Right ventricle myocardium inferior (tissue), 1 donor: ENCODE results near the gene TWIST2. TPM values are rescaled to one million over a fixed set of nuclear protein-coding genes. Genes with fewer than 3 reads are reported as not detected.

Experiments used
- ATAC-seq: fragments of 200-7000 bp; cut with Tn5 transposase; one replicate; pipeline ENCODE4 v1.9.1; 2020; ENCODE audit warnings: mild to moderate bottlenecking, moderate library complexity
- DNase-seq: peaks from one replicate; pipeline ENCODE4 v3.0.0; 2021; ENCODE audit errors: missing footprints
- intact Hi-C: fragments of 100-400 bp; cut with DNase I; formaldehyde crosslinking; loops from one replicate; pipeline ENCODE4 v1.11.0; 2022
- total RNA-seq: library from RNA; stranded (reverse); fragmentation: NEBNext Ultra II Directional; extraction: Animal tissue kit (Norgen Biotek cat#: 25700); gene quantifications from one replicate; pipeline ENCODE4 v1.2.1, GENCODE V29; 2021
- donor health status: DM: no; HTN: yes; CAD: no; lungs with severe emphysema.

The TWIST2 gene
- total RNA-seq, 1 donor from 2014 or later: 2.6 TPM

- ATAC-seq (peak; percentile 89), DNase-seq (peak; percentile 85)
- intact Hi-C loops: no loop called here
Observed at GRCh38 chr2:238895891-238896600, 48.2 kb downstream of the TWIST2 start.

GRCh38 chr2:238896641-238897040 lies 48.8 kb downstream of the TWIST2 start:
- intact Hi-C loops: no loop called here
- no peak for DNase-seq
- no peak for ATAC-seq

- intact Hi-C loops: no loop called here
- no peak for ATAC-seq
- no peak for DNase-seq
Observed at GRCh38 chr2:238897122-238897880, 49.4 kb downstream of the TWIST2 start.

- no peak for DNase-seq
- intact Hi-C loops: no loop called here
- no peak for ATAC-seq
Observed at GRCh38 chr2:238897911-238898311, 50.0 kb downstream of the TWIST2 start.

- DNase-seq (no peak), ATAC-seq (no peak)
- intact Hi-C loops: no loop called here
Observed at GRCh38 chr2:238898534-238899281, 50.8 kb downstream of the TWIST2 start.

GRCh38 chr2:238899386-238899785 lies 51.5 kb downstream of the TWIST2 start:
- ATAC-seq (no peak), DNase-seq (no peak)
- intact Hi-C loops: no loop called here

GRCh38 chr2:238900511-238900910 lies 52.6 kb downstream of the TWIST2 start:
- no peak for DNase-seq
- intact Hi-C loops: no loop called here

GRCh38 chr2:238901461-238902057 lies 53.7 kb downstream of the TWIST2 start:
- ATAC-seq: no peak
- intact Hi-C loops: no loop called here
- DNase-seq: no peak

More at GRCh38 chr2:238900511-238900910, 52.6 kb downstream of the TWIST2 start:
- ATAC-seq: no peak

GRCh38 chr2:238902285-238902684 lies 54.4 kb downstream of the TWIST2 start:
- intact Hi-C loops: no loop called here
- DNase-seq (no peak), ATAC-seq (no peak)

- ATAC-seq: no peak
- intact Hi-C loops: no loop called here
- no peak for DNase-seq
Observed at GRCh38 chr2:238903141-238903540, 55.3 kb downstream of the TWIST2 start.

- DNase-seq (no peak), ATAC-seq (no peak)
- intact Hi-C loops: no loop called here
Observed at GRCh38 chr2:238904177-238904576, 56.3 kb downstream of the TWIST2 start.

GRCh38 chr2:238904716-238905115 lies 56.8 kb downstream of the TWIST2 start:
- DNase-seq (no peak), ATAC-seq (no peak)
- intact Hi-C loops: no loop called here

GRCh38 chr2:238905224-238905623 lies 57.3 kb downstream of the TWIST2 start:
- intact Hi-C loops: no loop called here
- DNase-seq: no peak
- ATAC-seq: no peak

GRCh38 chr2:238905644-238906043 lies 57.8 kb downstream of the TWIST2 start:
- ATAC-seq (no peak), DNase-seq (no peak)
- intact Hi-C loops: no loop called here

- DNase-seq (no peak), ATAC-seq (no peak)
Observed at GRCh38 chr2:238906254-238906935, 58.5 kb downstream of the TWIST2 start.

GRCh38 chr2:238906936-238907716 lies 59.2 kb downstream of the TWIST2 start:
- intact Hi-C loops: no loop called here
- ATAC-seq: no peak
- no peak for DNase-seq

More at GRCh38 chr2:238906254-238906935, 58.5 kb downstream of the TWIST2 start:
- intact Hi-C loops: no loop called here

GRCh38 chr2:238907717-238908173 lies 59.9 kb downstream of the TWIST2 start:
- no peak for DNase-seq
- intact Hi-C loops: no loop called here
- ATAC-seq: no peak
